A673 (cell line): ENCODE data around the gene PARP3. TPM values are rescaled to one million over a fixed set of nuclear protein-coding genes. Genes with fewer than 3 reads are reported as not detected.

Source experiments
- BruUV-seq: library from RNA; stranded (reverse); fragments of 400-500 nt; replicated peaks from 2 replicates; lab custom pipeline; 2021; lab: Mats Ljungman, UMichigan
- CTCF ChIA-PET: fragments of 300-600 bp; sonication (Branson Sonifier 250); formaldehyde crosslinking; loops from one replicate; lab custom pipeline; 2022; ENCODE audit warnings: antibody characterized with exemption; lab: Charles Lee
- POLR2A ChIA-PET: fragments of 300-600 bp; sonication (Branson Sonifier 250); formaldehyde crosslinking; loops from one replicate; lab custom pipeline; 2022; ENCODE audit warnings: antibody characterized with exemption; ENCODE audit not compliant: low non-redundant PET; lab: Charles Lee
- DNase-seq: peaks from one replicate; pipeline ENCODE4 v3.0.0-alpha.2; 2015; ENCODE audit warnings: low spot score
- H3K27ac ChIP-seq: fragments of 200-600 bp; sonication (generic); 2 replicates; pipeline ENCODE4 v1.5.1; 2016; ENCODE audit warnings: mixed run types, low read depth, mild to moderate bottlenecking, mixed read lengths, antibody characterized with exemption, low read length; ENCODE audit not compliant: poor library complexity, severe bottlenecking
- H3K27me3 ChIP-seq: fragments of 200-600 bp; sonication (generic); replicated peaks from 2 replicates; pipeline ENCODE4 v1.6.1; 2017; ENCODE audit warnings: mixed run types, low read depth, mild to moderate bottlenecking, mixed read lengths, antibody characterized with exemption, low read length; ENCODE audit not compliant: insufficient read depth, poor library complexity
- H3K36me3 ChIP-seq: fragments of 200-600 bp; sonication (generic); 2 replicates; pipeline ENCODE4 v1.6.1; 2016; ENCODE audit warnings: mixed run types, mild to moderate bottlenecking, mixed read lengths, antibody characterized with exemption, low read length; ENCODE audit not compliant: insufficient read depth, poor library complexity, severe bottlenecking
- H3K4me1 ChIP-seq: fragments of 200-600 bp; sonication (generic); 2 replicates; pipeline ENCODE4 v1.6.1; 2017; ENCODE audit warnings: mixed run types, mild to moderate bottlenecking, mixed read lengths, antibody characterized with exemption, low read length; ENCODE audit not compliant: insufficient read depth, poor library complexity, severe bottlenecking
- H3K4me3 ChIP-seq: fragments of 200-600 bp; sonication (generic); 2 replicates; pipeline ENCODE4 v1.5.1; 2016; ENCODE audit warnings: low read depth, mixed run types, mild to moderate bottlenecking, mixed read lengths, low read length; ENCODE audit not compliant: poor library complexity, severe bottlenecking
- H3K9me3 ChIP-seq: fragments of 200-600 bp; sonication (generic); 2 replicates; pipeline ENCODE4 v1.6.1; 2016; ENCODE audit warnings: mixed run types, low read depth, mild to moderate bottlenecking, mixed read lengths, antibody characterized with exemption, low read length; ENCODE audit not compliant: poor library complexity, severe bottlenecking
- CTCF ChIP-seq: fragments of 300-800, 200-600 bp; sonication (generic); conservative IDR thresholded peaks from 2 replicates; pipeline ENCODE4 v1.5.1; 2017; ENCODE audit warnings: low read depth, mild to moderate bottlenecking, antibody characterized with exemption, low read length, moderate library complexity, mixed read lengths
- EZH2 ChIP-seq: fragments of 200-600 bp; sonication (generic); IDR thresholded peaks from 2 replicates; pipeline ENCODE4 v1.6.1; 2017; ENCODE audit warnings: borderline replicate concordance, low read depth, mild to moderate bottlenecking, mixed read lengths, antibody characterized with exemption, low read length; ENCODE audit not compliant: poor library complexity, severe bottlenecking
- intact Hi-C: fragments of 100-400 bp; cut with micrococcal nuclease; formaldehyde crosslinking; loops from one replicate; pipeline ENCODE4 v1.10.0; 2022; ENCODE audit not compliant: unreplicated experiment
- total RNA-seq: library from RNA; stranded (reverse); gene quantifications from 2 replicates; pipeline ENCODE4 v1.2.3, GENCODE V29; 2021

The PARP3 gene
- total RNA-seq, 1 experiment from 2014 or later: 3.4 TPM

- H3K27ac ChIP-seq: no peak overlapping the region
- no TSS peak for BruUV-seq
- ChIA-PET POLR2A (interaction anchor here (0.6 kb wide), 1 partner anchor 407 kb away, joined by 4 read pairs; no protein-coding TSS in a partner anchor), CTCF (interaction anchor here (1.0 kb wide), 1 partner anchor 9 kb away, joined by 3 read pairs; the partner anchor contains the start of gene RRP9)
- TF ChIP-seq CTCF (no peak), EZH2 (no peak)
- H3K27me3 ChIP-seq: no peaks in the 10 kb centered on the region
- no peaks in the 10 kb centered on the region for H3K4me1 ChIP-seq
- intact Hi-C loops: no loop called here
- no peak for DNase-seq
- H3K9me3 ChIP-seq: no peaks in the 10 kb centered on the region
- no peak overlapping the region for H3K4me3 ChIP-seq
- H3K36me3 ChIP-seq: no peaks in the 10 kb centered on the region
Observed at GRCh38 chr3:51932471-51933370, 9.4 kb upstream of the PARP3 start.

GRCh38 chr3:51933471-51934138, 8.6 kb upstream of the PARP3 start:
- Histone ChIP-seq H3K27ac (no peak overlapping the region), H3K27me3 (no peaks in the 10 kb centered on the region), H3K36me3 (no peaks in the 10 kb centered on the region), H3K4me3 (no peak overlapping the region), H3K4me1 (no peaks in the 10 kb centered on the region), H3K9me3 (no peaks in the 10 kb centered on the region)
- no peak for DNase-seq
- intact Hi-C loops: no loop called here
- ChIA-PET POLR2A (no interaction called here), CTCF (no interaction called here)
- BruUV-seq: no TSS peak
- TF ChIP-seq CTCF (no peak), EZH2 (no peak)

- intact Hi-C loops: no loop called here
- Histone ChIP-seq H3K4me3 (no peak overlapping the region), H3K4me1 (no peaks in the 10 kb centered on the region), H3K36me3 (no peaks in the 10 kb centered on the region), H3K9me3 (no peaks in the 10 kb centered on the region), H3K27me3 (no peaks in the 10 kb centered on the region), H3K27ac (no peak overlapping the region)
- CTCF ChIA-PET: no interaction called here
- TF ChIP-seq CTCF: no peak
- no peak for TF ChIP-seq EZH2
- no TSS peak for BruUV-seq
- no peak for DNase-seq
- POLR2A ChIA-PET: no interaction called here
Observed at GRCh38 chr3:51934139-51934850, 7.9 kb upstream of the PARP3 start.
